Parathyroid adenoma (tissue), 2 donors: Measurements from ENCODE around the gene TBL1XR1.
A peak's percentile ranks its signal among the peaks of the same experiment; 100 is the strongest.

Experiments
- H2AFZ ChIP-seq: fragments of 300-600 bp; sonication (generic); one replicate; pipeline ENCODE4 v1.7.0; 2017; ENCODE audit warnings: antibody characterized with exemption, mild to moderate bottlenecking
- H3K27ac ChIP-seq: fragments of 300-600 bp; sonication (generic); one replicate; pipeline ENCODE4 v1.7.0; 2017
- H3K27me3 ChIP-seq: fragments of 300-600 bp; sonication (generic); one replicate; pipeline ENCODE4 v1.7.0; 2017; ENCODE audit warnings: low read length; ENCODE audit not compliant: control insufficient read depth, insufficient read depth
- H3K36me3 ChIP-seq: fragments of 300-600 bp; sonication (generic); one replicate; pipeline ENCODE4 v1.7.0; 2017; ENCODE audit warnings: low read length; ENCODE audit not compliant: control insufficient read depth, insufficient read depth
- H3K4me1 ChIP-seq: fragments of 300-600 bp; sonication (generic); one replicate; pipeline ENCODE4 v1.7.0; 2017; ENCODE audit warnings: control low read depth
- H3K4me2 ChIP-seq: fragments of 300-600 bp; sonication (generic); one replicate; pipeline ENCODE4 v1.7.0; 2017; ENCODE audit warnings: low read length
- H3K4me3 ChIP-seq: fragments of 300-600 bp; sonication (generic); one replicate; pipeline ENCODE4 v1.7.0; 2017; ENCODE audit warnings: low read depth, low read length
- H3K79me2 ChIP-seq: fragments of 300-600 bp; sonication (generic); one replicate; pipeline ENCODE4 v1.7.0; 2017; ENCODE audit warnings: control low read depth
- H3K9ac ChIP-seq: fragments of 300-600 bp; sonication (generic); one replicate; pipeline ENCODE4 v1.7.0; 2017; ENCODE audit warnings: mild to moderate bottlenecking
- H3K9me3 ChIP-seq: fragments of 300-600 bp; sonication (generic); one replicate; pipeline ENCODE4 v1.7.0; 2017; ENCODE audit warnings: low read length; ENCODE audit not compliant: control insufficient read depth
- CTCF ChIP-seq: fragments of 300-600 bp; sonication (generic); IDR thresholded peaks from one replicate; pipeline ENCODE4 v1.7.0; 2017; ENCODE audit warnings: antibody characterized with exemption, mild to moderate bottlenecking
- donor health status: primary hyperparathyroidism.

TBL1XR1 gene

GRCh38 chr3:177050501-177051237 is 146.6 kb downstream of the TBL1XR1 start:
- Histone ChIP-seq H3K36me3 (no peaks in the 10 kb centered on the region), H3K9me3 (no peaks in the 10 kb centered on the region), H3K9ac (no peak overlapping the region), H3K79me2 (no peaks in the 10 kb centered on the region), H3K4me2 (no peak overlapping the region), H3K4me3 (no peak overlapping the region), H2AFZ (no peak overlapping the region), H3K27ac (no peak overlapping the region), H3K4me1 (no peaks in the 10 kb centered on the region), H3K27me3 (no peaks in the 10 kb centered on the region)
- TF ChIP-seq CTCF = peak; percentile 79

- H3K9ac ChIP-seq = no peak overlapping the region
- no peak overlapping the region for H3K4me3 ChIP-seq
- H3K9me3 ChIP-seq = no peaks in the 10 kb centered on the region
- no peaks in the 10 kb centered on the region for H3K27me3 ChIP-seq
- H3K4me2 ChIP-seq = no peak overlapping the region
- TF ChIP-seq CTCF = no peak
- H3K79me2 ChIP-seq = no peaks in the 10 kb centered on the region
- H3K27ac ChIP-seq = no peak overlapping the region
- H3K4me1 ChIP-seq = peaks cover 3% of the 10 kb centered on the region
- no peaks in the 10 kb centered on the region for H3K36me3 ChIP-seq
- no peak overlapping the region for H2AFZ ChIP-seq
These were observed 151.5 kb downstream of the TBL1XR1 start for GRCh38 chr3:177045767-177046166.

DNA sequence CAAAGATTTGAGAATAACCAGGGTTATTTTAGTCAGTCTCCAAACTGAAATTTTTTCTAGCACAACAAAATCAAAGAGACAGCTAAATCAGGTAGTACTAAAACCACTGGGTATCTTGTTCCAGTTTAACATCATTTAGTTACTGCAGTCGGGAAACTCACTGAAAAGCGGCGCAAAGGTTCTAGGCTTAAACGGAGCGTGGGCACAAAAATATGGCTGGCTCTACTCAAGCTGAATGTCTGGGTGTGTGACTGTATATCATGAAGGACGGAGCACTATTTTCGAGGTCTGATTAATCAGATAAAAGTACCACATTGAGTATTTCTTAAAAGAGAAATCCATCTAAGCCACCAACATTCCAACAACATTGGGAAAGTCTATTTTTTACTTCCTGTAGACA is 152.1 kb downstream of the TBL1XR1 start:
- no peaks in the 10 kb centered on the region for H3K79me2 ChIP-seq
- no peak overlapping the region for H3K9ac ChIP-seq
- peaks cover 3% of the 10 kb centered on the region for H3K4me1 ChIP-seq
- H3K27me3 ChIP-seq = no peaks in the 10 kb centered on the region
- no peak overlapping the region for H2AFZ ChIP-seq
- no peak overlapping the region for H3K27ac ChIP-seq
- no peak overlapping the region for H3K4me2 ChIP-seq
- H3K9me3 ChIP-seq = no peaks in the 10 kb centered on the region
- H3K4me3 ChIP-seq = no peak overlapping the region
- H3K36me3 ChIP-seq = no peaks in the 10 kb centered on the region
- TF ChIP-seq CTCF = no peak

GRCh38 chr3:177041730-177042551 is 155.3 kb downstream of the TBL1XR1 start:
- Histone ChIP-seq H3K27ac (no peak overlapping the region), H3K9ac (no peak overlapping the region)

More at GRCh38 chr3:177041730-177042551, 155.3 kb downstream of the TBL1XR1 start:
- no peak overlapping the region for H2AFZ ChIP-seq
- H3K36me3 ChIP-seq = no peaks in the 10 kb centered on the region
- H3K9me3 ChIP-seq = no peaks in the 10 kb centered on the region
- no peak for TF ChIP-seq CTCF
- no peak overlapping the region for H3K4me2 ChIP-seq
- H3K27me3 ChIP-seq = no peaks in the 10 kb centered on the region
- H3K79me2 ChIP-seq = no peaks in the 10 kb centered on the region
- H3K4me1 ChIP-seq = peaks cover 3% of the 10 kb centered on the region
- no peak overlapping the region for H3K4me3 ChIP-seq
